NCI-H226 (cell line): ENCODE results near the gene CYB5A.

Experiments
- DNase-seq: peaks from one replicate; pipeline ENCODE4 v3.0.0-alpha.2; 2015

Gene CYB5A

GRCh38 chr18:74242438-74243096 lies 49.2 kb downstream of the CYB5A start:
- DNase-seq = no peak

- no peak for DNase-seq
Observed at GRCh38 chr18:74241970-74242369, 49.8 kb downstream of the CYB5A start.

- no peak for DNase-seq
Observed at GRCh38 chr18:74241426-74241825, 50.3 kb downstream of the CYB5A start.

- no peak for DNase-seq
Observed at GRCh38 chr18:74239567-74239966, 52.2 kb downstream of the CYB5A start.

GRCh38 chr18:74234326-74235171 lies 57.2 kb downstream of the CYB5A start:
- DNase-seq = peak; percentile 7

GRCh38 chr18:74233933-74234325 lies 57.8 kb downstream of the CYB5A start:
- DNase-seq = no peak

- DNase-seq = no peak
Observed at GRCh38 chr18:74230922-74231714, 60.6 kb downstream of the CYB5A start.

GRCh38 chr18:74229891-74230290 lies 61.9 kb downstream of the CYB5A start:
- no peak for DNase-seq

- DNase-seq = no peak
Observed at GRCh38 chr18:74229005-74229404, 62.8 kb downstream of the CYB5A start.

- no peak for DNase-seq
Observed at GRCh38 chr18:74228312-74228711, 63.5 kb downstream of the CYB5A start.

GRCh38 chr18:74226666-74227065 lies 65.1 kb downstream of the CYB5A start:
- no peak for DNase-seq

GRCh38 chr18:74226156-74226555 lies 65.6 kb downstream of the CYB5A start:
- no peak for DNase-seq

GRCh38 chr18:74225193-74225840 lies 66.4 kb downstream of the CYB5A start:
- DNase-seq = no peak

- DNase-seq = no peak
Observed at GRCh38 chr18:74222710-74223494, 68.9 kb downstream of the CYB5A start.

- DNase-seq = no peak
Observed at GRCh38 chr18:74221081-74221480, 70.7 kb downstream of the CYB5A start.

- no peak for DNase-seq
Observed at GRCh38 chr18:74219056-74219455, 72.7 kb downstream of the CYB5A start.

GRCh38 chr18:74217476-74218143 lies 74.2 kb downstream of the CYB5A start:
- DNase-seq = no peak

GRCh38 chr18:74216661-74217110 lies 75.1 kb downstream of the CYB5A start:
- DNase-seq = no peak

GRCh38 chr18:74215863-74216262 lies 75.9 kb downstream of the CYB5A start:
- no peak for DNase-seq

- no peak for DNase-seq
Observed at GRCh38 chr18:74213429-74213828, 78.3 kb downstream of the CYB5A start.

- DNase-seq = no peak
Observed at GRCh38 chr18:74204526-74205152, 87.1 kb downstream of the CYB5A start.
